Measurements from ENCODE around the gene KRTAP5-6.

The KRTAP5-6 gene, protein sequence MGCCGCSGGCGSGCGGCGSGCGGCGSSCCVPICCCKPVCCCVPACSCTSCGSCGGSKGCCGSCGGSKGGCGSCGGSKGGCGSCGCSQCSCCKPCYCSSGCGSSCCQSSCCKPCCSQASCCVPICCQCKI

DNA sequence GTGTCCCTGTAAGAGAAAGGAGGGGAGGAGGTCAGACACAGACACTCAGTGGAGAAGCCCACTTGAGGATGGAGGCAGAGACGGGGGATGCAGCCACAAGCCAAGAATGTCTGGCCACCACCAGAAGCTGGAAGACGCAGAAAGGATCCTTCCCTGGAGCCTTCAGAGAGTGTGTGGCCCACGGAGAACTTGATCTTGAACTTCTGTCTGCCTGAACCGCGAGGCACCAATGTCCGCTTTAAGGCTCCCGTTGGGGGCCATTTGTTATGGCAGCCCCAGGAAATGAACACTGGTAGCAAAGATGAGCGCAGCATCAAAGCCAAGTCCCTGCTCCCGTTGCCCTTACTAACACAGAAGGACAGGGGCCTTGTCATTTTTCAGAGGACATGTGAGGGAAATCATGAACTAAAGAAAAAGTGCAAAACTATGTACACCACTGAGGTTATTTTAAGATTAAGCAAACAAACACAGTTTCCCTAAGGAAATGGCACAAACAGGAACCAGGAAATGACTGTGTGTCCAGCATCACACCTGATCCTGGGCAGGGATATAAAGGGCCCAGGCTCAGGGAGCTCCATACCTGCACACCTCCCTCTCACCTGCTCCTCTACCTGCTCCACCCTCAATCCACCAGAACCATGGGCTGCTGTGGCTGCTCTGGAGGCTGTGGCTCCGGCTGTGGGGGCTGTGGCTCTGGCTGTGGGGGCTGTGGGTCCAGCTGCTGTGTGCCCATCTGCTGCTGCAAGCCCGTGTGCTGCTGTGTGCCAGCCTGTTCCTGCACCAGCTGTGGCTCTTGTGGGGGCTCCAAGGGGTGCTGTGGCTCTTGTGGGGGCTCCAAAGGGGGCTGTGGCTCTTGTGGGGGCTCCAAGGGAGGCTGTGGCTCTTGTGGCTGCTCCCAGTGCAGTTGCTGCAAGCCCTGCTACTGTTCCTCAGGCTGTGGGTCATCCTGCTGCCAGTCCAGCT is at the start of gene KRTAP5-6:
TSS of gene KRTAP5-6 (plus strand) at position 588 of the 963 bp plus-strand sequence. CDS start at position 639, 51 bp downstream.
- DNase-seq: no peak

DNA sequence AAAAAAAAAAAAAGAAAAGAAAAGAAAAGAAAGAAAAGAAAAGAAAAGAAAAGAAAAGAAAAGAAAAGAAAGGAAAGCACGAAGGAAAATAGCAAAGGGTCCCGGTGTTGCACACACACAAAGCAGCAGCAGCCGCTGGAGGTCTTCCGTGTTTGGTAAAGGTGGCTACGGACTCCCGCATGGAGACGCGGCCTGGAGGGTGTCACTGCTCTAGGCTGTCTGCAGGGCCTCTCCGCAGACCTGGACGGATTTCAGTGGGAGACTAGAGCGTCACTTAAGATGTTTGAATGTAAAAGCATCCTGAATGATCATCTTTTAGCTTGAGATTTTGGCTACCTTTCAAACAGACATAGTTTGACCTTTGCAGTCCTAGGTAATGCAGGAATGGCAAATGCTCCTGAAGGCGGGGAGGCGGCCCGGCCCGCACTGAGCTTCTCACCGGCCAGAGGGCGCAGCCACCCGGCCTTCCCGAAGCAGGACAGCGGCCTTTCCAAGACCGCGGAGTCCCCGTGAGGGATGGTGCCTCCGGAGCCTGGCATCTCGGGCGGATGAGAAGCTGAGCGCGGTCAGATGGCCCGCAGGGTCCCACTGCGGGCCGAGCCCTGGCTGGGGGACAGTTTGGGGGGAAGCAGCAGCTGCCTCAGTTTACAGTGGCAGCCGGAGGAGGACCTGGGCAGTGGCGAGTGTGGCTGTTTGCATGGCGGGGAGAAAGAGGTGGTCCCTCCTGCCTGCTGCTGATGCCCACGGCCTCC is 48.9 kb upstream of the KRTAP5-6 start:
- no peak for DNase-seq

DNA sequence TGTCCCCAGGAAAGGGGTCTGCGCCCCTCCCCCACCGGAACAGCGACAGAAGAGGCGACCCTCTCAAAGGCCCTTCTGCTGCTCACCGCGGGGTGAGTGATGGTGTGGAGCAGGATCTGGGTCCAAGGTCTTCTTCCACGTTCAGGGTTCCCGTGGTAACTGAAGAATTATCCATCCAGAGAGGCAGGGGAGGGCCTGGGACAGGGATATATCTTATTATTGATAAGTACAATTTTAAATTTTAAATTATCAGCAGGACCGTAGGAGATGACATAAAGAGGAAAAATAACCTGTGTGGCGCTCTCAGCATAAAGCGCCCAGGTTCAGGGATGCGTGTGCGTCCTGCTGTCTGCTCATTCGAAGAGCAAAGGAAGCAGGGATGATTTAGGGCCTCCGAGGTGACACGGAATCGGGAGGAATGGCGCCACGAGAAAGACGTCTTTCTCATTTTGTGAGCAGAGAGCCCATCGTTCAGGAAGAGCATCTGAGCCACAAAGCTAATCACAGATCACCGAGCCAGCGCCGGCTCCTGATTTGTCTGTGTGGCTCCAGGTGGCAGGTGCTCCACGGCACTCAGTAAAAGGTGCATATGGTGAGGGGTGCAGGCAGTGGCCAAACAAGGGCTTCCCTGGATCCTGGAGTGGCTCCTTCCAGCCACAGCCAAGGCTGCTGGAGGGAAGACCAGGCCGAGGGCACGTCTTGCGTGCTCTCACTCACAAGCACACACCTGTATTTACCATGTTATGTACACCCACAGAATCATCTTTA is 48.2 kb upstream of the KRTAP5-6 start:
- DNase-seq: no peak

DNA sequence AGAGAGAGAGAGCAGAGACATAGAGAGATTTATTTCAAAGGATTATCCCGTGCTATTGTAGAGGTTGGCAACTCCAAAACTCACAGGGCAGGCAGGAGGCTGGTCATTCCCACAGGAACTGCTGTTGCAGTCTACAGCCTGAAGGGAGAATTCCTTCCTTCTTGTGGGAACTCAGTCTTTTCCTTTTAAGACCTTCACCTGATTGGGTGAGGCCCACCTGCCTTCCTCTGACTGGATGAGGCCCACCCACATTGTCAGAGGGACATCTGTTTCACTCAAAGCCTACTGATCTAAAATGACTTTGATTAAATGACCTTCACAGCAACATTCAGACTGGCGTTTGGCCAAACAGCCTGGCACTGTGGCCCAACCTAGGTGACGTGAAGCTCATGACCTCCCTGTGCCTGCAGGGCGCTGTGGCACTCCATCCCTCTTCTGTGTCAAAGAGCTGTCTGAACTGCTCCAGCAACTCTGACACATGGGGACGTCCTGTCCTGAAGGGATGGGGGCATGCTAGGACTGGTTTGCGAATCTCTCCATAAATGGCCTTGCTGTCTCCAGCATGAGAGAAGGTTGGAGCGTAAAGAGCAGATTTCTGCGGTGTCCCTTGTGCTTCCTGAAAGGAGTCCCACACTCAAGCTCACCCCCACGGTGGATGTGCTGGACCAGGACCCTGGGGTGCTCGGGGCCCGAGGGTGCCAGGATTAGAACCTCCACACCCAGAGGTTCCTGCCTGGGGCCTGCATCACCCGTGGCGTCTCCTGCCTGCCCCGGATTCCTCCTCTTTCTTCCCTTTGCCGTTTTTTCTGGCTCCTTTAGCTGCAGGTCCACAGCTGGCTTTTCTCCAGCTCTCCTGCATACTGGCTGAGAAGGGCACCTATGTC is 46.7 kb upstream of the KRTAP5-6 start:
- no peak for DNase-seq

DNA sequence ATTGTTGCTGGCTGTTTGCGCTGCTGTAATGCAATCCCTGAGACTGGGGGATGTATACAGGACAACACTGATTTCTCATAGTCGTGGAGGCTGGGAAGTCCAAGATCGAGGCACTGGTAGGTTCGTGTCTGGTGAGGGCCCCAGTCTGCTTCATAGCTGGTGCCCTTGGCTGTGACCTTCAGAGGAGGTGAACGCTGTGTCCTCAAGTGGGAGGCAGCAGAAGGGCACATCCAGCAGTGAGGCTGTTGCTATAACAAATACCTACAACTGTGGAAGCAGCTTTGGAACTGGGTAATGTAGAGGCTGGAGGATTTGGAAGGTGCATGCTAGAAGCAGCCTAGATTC is 46.1 kb upstream of the KRTAP5-6 start:
- DNase-seq: no peak

DNA sequence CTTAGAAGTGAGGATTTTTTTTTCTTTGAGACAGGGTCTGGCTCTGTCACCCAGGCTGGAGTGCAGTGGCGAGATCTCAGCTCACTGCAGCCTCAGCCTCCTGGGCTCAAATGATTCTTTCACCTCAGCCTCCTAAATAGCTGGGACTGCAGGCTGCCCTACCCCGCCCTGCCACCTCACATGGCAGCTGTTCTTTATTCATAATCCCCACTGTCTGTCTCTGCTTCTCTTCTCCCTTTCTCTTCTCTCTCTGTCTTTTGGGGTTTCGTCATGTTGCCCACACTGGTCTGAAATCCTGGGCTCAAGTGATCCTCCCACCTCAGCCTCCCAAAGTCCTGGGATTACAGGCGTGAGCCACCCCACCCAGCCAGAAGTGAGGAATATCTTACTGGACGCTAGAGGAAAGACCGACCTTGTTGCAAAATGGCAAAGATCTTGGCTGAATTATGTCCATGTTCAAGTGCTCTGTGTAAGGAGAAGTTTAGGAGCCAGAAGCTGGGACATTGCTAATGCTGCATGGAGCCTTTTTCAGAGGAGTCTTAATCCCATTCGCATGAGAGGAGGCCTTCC is 45.5 kb upstream of the KRTAP5-6 start:
- no peak for DNase-seq

DNA sequence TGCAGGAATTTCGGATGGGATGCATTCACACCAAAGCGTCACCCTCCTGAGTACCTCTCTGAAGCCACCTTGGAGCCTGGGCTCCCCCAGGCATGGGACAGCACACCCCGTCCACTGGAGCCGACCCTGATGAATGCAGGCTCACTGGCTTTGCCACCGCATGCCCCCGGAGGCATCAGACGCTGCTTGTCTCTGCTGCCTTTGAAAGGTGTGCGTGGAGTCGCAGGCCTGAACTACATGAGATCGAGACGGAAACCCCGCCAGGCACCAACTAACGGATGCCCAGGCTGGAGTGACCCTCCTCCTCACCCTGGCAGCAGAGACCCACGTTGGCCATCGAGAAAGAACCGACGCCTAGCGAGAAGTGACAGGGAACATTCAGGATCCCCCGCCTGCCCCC is 45.0 kb upstream of the KRTAP5-6 start:
- no peak for DNase-seq

DNA sequence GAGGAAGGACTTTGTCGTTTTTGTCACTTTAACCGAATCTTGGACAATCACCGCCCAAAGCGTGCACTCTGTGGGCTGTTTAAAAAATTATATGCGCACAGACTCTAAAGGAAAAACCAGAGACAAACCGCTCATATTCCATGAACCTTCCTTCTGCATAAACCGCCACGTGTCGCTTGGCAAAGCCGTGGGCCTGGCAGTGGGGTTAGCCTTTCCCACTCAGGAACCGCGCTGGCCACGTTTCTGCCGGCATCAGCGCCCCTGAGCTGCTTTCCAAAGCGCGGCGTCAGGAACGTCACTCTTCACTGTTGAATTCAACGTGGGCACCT is 44.6 kb upstream of the KRTAP5-6 start:
- no peak for DNase-seq

DNA sequence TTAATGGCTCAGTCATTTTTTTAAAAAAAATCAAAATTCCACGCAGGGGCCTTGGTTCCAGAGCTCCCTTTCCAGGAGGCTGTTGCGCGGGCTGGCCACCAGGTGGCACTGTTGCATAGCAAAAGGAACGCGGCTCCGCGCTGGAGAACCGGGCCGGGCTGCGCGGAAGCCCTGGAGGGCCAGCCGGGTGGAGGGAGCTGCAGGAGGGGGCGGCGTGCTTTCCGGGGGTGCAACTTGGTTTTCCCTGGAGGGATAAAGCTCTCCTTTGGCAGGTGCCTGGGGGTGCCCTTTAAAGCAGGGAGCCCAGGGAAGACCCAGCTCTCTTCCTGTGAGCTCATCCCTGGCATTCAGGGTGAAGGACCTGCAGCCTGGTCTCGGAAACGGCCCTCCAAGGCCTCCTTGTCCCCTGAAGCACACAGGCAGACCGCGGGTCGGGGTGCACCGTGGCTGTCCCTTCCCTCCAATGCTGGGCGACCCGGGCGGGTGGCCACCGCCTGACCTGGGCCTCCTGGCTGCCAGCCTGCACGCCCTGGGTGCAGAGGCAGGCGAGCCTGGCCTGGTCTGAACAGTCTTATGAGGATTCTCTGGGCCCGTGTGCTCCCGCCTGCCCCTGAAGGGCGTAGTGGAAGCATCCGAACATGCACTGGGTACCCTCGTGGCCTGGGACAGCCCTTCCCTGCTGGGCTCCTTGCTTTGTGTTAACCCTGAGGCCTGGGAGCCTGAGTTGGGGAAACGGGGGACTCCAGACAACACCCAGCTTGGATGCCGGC is 44.0 kb upstream of the KRTAP5-6 start:
- peak; percentile 36 for DNase-seq

DNA sequence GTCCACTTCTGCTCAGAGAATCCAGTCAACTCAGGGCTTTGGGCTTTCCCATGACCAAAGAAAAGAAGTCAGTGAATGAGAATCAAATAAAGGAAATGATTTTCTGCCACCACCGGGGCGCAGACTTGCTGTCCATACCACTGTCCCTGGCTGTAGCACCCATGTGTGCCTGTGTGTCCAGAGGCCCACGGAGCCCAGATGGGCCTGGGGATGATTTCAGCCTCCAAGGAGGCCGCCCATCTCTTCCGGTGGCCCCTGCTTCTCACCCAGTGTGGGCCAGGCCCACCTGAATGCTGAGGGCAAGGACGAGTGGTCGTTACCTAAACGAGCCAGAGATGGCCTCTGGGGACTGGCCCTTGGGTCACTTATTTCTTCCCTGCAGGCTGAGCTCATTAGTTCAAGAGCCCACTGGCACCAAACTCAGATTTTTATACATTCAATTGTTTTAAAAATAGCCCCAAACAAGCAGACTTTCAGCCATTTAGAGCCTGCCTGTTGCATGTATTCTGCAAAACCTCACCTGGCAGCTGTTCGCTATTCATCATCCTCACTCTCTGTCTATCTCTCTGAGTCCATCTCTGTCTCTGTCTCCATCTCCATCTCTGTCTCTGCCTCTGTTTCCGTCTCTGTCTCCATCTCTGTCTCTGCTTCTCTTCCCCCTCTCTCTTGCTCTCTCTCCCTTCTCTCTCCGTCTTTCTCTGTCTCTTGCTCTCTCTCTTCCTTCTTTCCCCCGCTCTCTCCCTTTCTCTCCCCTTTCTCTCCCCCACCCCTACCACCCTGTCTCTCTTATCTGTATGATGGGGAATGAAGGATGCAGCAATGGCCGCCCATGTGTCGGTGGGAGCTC is 43.2 kb upstream of the KRTAP5-6 start:
- no peak for DNase-seq

DNA sequence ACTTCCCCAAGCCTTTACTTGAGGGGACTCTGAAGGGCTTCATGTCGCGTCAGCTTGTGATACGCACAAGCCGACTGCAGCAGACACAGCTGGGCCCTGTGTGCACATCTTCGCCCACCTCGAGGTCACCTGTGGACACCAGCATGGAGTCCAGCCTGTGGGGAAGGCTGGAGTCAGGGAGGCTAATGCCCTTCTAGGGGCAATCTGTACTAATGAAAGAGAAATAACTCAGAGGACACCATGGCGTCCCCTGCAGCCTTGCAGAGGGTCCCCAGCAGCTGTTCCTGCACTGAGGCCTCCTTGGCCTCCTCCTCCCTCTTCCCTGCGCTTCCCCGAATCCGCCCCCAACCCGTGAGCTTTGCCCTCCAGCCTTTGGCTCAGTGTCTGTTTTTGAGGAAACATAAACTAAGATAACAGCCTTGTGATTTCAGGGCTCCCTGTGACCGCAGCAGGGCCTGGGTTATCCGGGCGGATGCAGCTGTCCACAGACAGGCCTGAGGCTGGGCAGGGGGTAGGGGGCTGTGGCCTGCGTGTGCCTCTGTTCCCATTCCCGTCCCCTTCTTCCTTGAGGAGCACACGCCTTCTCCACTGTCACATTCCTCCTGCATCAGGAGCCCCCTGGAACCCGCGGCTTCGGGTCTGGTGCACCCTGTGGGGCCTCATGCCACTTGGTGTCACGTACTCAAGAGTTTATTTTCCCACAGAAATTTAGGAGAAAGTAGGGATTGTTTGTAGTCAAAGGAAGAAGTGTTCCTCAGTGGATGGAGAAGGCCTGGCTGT is 42.4 kb upstream of the KRTAP5-6 start:
- DNase-seq: no peak

DNA sequence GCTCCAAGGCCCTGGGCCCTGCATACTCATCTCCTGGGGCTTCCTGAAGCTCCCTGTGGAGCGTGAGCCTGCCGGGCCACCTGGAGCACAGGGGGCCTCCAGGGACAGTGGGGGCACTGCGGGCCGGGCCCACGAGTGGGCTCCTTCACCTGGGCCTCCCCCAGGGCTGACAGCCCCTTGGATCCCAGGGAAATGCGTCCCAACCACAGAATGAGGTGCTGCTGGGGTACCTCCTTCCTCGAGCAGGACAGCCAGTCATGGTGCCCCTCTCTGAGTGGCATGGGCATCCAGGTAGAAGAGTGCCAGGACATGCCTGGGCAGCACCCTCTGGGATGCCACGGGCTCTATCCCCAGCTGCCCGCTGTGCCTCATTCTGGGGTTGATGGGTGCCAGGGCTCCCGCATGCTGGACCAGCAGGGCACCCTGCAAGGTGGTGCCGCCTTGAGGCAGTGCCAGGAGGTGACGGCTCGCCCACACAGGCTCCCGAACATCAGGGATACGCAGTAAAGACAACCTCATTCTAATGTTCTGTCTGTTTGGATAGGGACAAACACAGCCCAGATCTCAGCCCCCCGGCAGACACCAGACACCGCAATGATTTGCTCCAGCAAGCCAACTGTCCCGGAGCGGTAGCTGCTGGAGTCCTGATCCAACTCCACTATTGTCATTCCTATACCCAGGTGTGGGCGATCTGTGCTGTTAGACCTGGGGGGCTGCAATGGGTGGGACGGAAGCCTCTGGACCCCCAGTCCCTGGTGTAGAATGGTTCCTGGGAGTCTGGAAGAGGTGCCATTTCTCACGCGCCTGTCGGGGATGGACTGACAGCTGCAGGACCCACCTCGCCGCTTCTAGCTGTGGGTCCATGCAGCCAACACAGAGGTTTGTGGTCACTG is 41.6 kb upstream of the KRTAP5-6 start:
- no peak for DNase-seq

DNA sequence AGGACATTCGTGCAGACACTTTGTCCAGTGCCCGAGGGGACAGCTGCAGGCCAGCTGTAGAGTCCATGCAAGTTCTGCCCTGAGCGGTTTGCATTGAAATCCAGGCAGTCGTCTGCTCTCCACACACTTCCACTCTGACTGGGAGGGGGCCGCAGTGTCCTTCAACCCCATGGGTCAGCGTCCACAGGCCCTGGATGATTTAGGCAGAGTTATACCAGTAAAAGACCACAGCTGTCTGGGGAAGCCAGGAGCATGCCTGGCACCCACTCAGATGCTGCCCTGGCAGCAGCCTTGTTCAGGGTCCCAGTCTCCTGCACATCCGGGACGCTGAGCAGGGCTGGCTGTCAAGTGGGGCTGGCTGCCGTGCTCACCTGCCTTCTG is 40.9 kb upstream of the KRTAP5-6 start:
- no peak for DNase-seq

DNA sequence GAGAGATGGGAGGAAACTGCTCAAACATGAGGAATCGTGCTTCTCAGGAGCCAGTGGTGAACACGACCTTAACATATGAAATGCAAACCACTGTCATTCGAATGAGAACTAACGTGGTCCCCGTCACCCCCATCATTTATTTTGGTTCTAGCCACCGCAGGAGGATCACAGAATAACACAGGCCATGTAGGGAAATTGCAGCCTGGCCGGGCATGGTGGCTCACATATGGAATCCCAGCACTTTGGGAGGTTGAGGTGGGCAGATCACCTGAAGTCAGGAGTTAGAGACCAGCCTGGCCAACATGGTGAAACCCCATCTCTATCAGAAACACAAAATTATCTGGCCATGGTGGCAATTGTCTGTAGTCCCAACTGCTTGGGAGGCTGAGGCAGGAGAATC is 40.3 kb upstream of the KRTAP5-6 start:
- DNase-seq: no peak

DNA sequence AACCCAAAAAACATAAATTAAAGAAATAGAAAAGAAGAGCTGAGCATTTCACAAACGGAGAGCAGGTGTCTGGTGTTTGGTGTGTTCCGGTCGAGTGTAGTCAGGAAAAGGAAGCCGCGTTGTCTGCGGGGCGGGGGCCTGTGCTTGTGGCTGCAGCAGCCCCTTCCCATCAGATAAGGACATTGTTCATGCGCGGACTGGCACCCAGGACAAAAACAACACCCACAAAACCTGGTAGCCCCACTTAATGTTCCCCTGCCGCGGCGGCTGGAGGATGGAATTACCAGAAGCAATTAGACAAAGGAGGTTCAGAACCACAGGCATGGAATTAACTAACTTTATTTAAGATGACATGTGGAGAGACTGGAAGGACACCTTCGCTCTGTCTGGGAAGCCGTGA is 37.5 kb upstream of the KRTAP5-6 start:
- no peak for DNase-seq

DNA sequence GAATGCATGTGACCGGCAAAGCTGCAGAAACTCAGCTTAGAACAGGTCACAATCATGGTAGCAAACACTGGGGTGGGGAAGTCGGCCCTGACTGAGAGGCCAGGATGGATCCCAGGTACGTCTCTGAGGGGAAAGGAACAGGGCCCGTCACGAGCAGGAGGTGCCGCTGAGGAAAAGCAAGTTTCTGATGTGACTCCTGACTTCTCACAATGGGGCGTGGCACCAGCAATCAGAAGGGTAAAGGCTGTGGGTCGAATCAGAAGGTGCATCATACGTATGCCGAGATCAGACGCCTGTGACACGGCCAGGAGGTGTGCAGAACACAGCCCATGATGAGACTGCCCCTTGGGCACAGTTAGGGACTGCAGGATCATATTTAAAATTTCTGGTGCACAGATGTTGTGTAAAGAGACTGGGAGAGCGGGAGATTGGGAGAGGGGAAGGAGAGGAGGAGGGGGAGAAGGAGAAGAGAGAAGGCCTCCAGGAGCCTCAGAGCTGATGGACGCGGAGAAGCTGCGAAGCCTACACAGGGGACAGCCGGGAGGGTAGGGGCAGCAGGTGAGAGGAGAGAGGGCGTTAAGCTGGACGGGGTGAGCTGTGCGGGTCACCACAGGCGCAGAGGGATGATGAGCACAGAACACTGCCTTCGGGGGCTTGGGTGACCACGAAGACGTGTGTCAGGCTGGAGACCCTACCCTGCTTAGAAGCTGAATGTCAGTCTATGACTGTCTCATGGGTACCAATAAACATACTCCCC is 36.7 kb upstream of the KRTAP5-6 start:
- no peak for DNase-seq
